ENCODE data around the gene LRRC4C.

DNA sequence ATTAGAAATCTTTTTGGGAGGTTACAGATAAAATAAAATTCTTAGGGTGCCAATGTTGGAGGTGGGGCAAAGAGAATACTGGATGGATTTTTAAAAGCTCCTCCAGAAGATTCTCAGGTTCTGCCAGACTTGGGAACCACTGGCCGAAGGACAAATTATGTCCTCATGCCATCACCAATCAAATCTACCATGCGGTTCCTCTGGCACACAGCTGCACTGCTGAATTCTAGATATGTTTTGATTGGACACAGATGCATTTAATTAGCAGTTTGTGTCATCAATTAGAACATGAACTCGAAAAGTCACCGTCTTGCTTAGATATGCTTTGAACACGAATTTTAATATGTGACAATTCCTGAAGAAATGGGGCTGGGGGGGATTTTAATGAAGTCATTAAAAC lies 1269.2 kb downstream of the LRRC4C start:
- no peak for TF ChIP-seq POLR2A (IDR thresholded peaks at IDR 0.05; ENCODE audit: low read depth, low read length)
- TF ChIP-seq GATA2 (IDR thresholded peaks at IDR 0.05; ENCODE audit: insufficient read depth, insufficient read length, low read depth, low read length), result no peak
- TF ChIP-seq, protein P1, sequence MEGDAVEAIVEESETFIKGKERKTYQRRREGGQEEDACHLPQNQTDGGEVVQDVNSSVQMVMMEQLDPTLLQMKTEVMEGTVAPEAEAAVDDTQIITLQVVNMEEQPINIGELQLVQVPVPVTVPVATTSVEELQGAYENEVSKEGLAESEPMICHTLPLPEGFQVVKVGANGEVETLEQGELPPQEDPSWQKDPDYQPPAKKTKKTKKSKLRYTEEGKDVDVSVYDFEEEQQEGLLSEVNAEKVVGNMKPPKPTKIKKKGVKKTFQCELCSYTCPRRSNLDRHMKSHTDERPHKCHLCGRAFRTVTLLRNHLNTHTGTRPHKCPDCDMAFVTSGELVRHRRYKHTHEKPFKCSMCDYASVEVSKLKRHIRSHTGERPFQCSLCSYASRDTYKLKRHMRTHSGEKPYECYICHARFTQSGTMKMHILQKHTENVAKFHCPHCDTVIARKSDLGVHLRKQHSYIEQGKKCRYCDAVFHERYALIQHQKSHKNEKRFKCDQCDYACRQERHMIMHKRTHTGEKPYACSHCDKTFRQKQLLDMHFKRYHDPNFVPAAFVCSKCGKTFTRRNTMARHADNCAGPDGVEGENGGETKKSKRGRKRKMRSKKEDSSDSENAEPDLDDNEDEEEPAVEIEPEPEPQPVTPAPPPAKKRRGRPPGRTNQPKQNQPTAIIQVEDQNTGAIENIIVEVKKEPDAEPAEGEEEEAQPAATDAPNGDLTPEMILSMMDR (IDR thresholded peaks at IDR 0.05; ENCODE audit: extremely low read depth in 1 of 2, insufficient read depth in 1 of 2, low read depth in 1 of 2, low read length in 2 of 2), result no peak
- TF ChIP-seq POLR2AphosphoS5 (IDR thresholded peaks at IDR 0.05; ENCODE audit: insufficient read depth, low read depth, low read length), result no peak

Data from endothelial cell of umbilical vein (primary cell).